Mesenchymal stem cell (in vitro differentiated cells and primary cell): ENCODE data around the gene PXT1.

ENCODE experiments used
- DNase-seq: peaks from one replicate; pipeline ENCODE4 v3.0.0-alpha.2; 2013
- H2AFZ ChIP-seq: one replicate; pipeline ENCODE4 v1.6.1; 2013; ENCODE audit warnings: low read depth, mild to moderate bottlenecking, control low read depth, inconsistent platforms, low read length, moderate library complexity
- H2AK5ac ChIP-seq: 2 replicates; pipeline ENCODE4 v1.6.1; 2013; ENCODE audit warnings: low read length, moderate library complexity, mild to moderate bottlenecking, inconsistent platforms; ENCODE audit not compliant: severe bottlenecking
- H2BK120ac ChIP-seq: one replicate; pipeline ENCODE4 v1.6.1; 2013; ENCODE audit warnings: low read depth, mild to moderate bottlenecking, inconsistent platforms, low read length, moderate library complexity
- H2BK12ac ChIP-seq, 2 experiments: one replicate each; pipeline ENCODE4 v1.6.1; 2013; ENCODE audit warnings: inconsistent platforms in 2 of 2, low read length in 2 of 2, mild to moderate bottlenecking in 2 of 2, moderate library complexity in 2 of 2, control low read depth in 1 of 2
- H2BK15ac ChIP-seq: one replicate; pipeline ENCODE4 v1.6.1; 2013; ENCODE audit warnings: mild to moderate bottlenecking, low read depth, inconsistent platforms; ENCODE audit not compliant: poor library complexity, severe bottlenecking
- H2BK5ac ChIP-seq: 2 replicates; pipeline ENCODE4 v1.6.1; 2013; ENCODE audit warnings: low read depth, mild to moderate bottlenecking, low read length, control low read depth, inconsistent platforms; ENCODE audit not compliant: poor library complexity, severe bottlenecking
- H3K14ac ChIP-seq, 2 experiments: one replicate each; pipeline ENCODE4 v1.6.1; 2013; ENCODE audit warnings: inconsistent platforms in 2 of 2, low read length in 2 of 2, control low read depth in 1 of 2, mild to moderate bottlenecking in 1 of 2, moderate library complexity in 1 of 2
- H3K18ac ChIP-seq, 2 experiments: one replicate each; pipeline ENCODE4 v1.6.1; 2013; ENCODE audit warnings: inconsistent platforms in 2 of 2, low read length in 2 of 2, control low read depth in 1 of 2, low read depth in 1 of 2, mild to moderate bottlenecking in 1 of 2
- H3K23ac ChIP-seq, 2 experiments: one replicate each; pipeline ENCODE4 v1.6.1; 2013; ENCODE audit warnings: inconsistent platforms in 2 of 2, low read length in 2 of 2, mild to moderate bottlenecking in 2 of 2, moderate library complexity in 2 of 2, control low read depth in 1 of 2
- H3K27ac ChIP-seq: 2 replicates; pipeline ENCODE4 v1.5.1; 2013; ENCODE audit warnings: mild to moderate bottlenecking, moderate library complexity, low read length, control low read depth, inconsistent platforms; ENCODE audit not compliant: poor library complexity, severe bottlenecking
- H3K27me3 ChIP-seq, 2 experiments: 2 replicates each; pipeline versions ENCODE4 v1.6.1 to v1.7.0; 2013; ENCODE audit warnings: low read length in 2 of 2, mild to moderate bottlenecking in 2 of 2, moderate library complexity in 2 of 2, control low read depth in 1 of 2, inconsistent platforms in 1 of 2; ENCODE audit not compliant: control insufficient read depth in 1 of 2, insufficient read depth in 1 of 2
- H3K36me3 ChIP-seq, 2 experiments: 2 replicates each; pipeline versions ENCODE4 v1.6.1 to v1.7.0; 2013; ENCODE audit warnings: low read length in 2 of 2, control low read depth in 1 of 2, inconsistent platforms in 1 of 2, low read depth in 1 of 2, mild to moderate bottlenecking in 1 of 2; ENCODE audit not compliant: insufficient read depth in 2 of 2, control insufficient read depth in 1 of 2
- H3K4ac ChIP-seq, 2 experiments: one replicate each; pipeline ENCODE4 v1.6.1; 2013; ENCODE audit warnings: inconsistent platforms in 2 of 2, low read length in 2 of 2, mild to moderate bottlenecking in 2 of 2, moderate library complexity in 2 of 2, control low read depth in 1 of 2, low read depth in 1 of 2
- H3K4me1 ChIP-seq: 2 replicates; pipeline ENCODE4 v1.6.1; 2013; ENCODE audit warnings: low read depth, low read length, control low read depth; ENCODE audit not compliant: control insufficient read depth, insufficient read depth
- H3K4me2 ChIP-seq: 2 replicates; pipeline ENCODE4 v1.6.1; 2013; ENCODE audit warnings: low read length, mild to moderate bottlenecking, inconsistent platforms; ENCODE audit not compliant: poor library complexity, severe bottlenecking
- H3K4me3 ChIP-seq, 2 experiments: 2 replicates each; pipeline versions ENCODE4 v1.5.1 to v1.7.0; 2013; ENCODE audit warnings: low read length in 2 of 2, mild to moderate bottlenecking in 2 of 2, control low read depth in 1 of 2, low read depth in 1 of 2; ENCODE audit not compliant: insufficient read depth in 1 of 2
- H3K79me1 ChIP-seq: replicated peaks from 2 replicates; pipeline ENCODE4 v1.6.1; 2013; ENCODE audit warnings: mild to moderate bottlenecking, control low read depth, low read length, inconsistent platforms; ENCODE audit not compliant: poor library complexity, severe bottlenecking
- H3K9ac ChIP-seq: 2 replicates; pipeline ENCODE4 v1.7.0; 2013; ENCODE audit warnings: mild to moderate bottlenecking, low read length, moderate library complexity
- H3K9me3 ChIP-seq: 2 replicates; pipeline ENCODE4 v1.7.0; 2013; ENCODE audit warnings: mild to moderate bottlenecking, low read length; ENCODE audit not compliant: control insufficient read depth
- H4K8ac ChIP-seq: one replicate; pipeline ENCODE4 v1.6.1; 2013; ENCODE audit warnings: inconsistent platforms, mild to moderate bottlenecking, low read length, moderate library complexity
- H4K91ac ChIP-seq: one replicate; pipeline ENCODE4 v1.6.1; 2013; ENCODE audit warnings: mild to moderate bottlenecking, low read length, inconsistent platforms
- WGBS: methylation state at CpG from one replicate; pipeline ENCODE4 v1.1.7; 2013; ENCODE audit warnings: mixed read lengths; 5-methylcytosine and 5-hydroxymethylcytosine counted together

The PXT1 gene

DNA sequence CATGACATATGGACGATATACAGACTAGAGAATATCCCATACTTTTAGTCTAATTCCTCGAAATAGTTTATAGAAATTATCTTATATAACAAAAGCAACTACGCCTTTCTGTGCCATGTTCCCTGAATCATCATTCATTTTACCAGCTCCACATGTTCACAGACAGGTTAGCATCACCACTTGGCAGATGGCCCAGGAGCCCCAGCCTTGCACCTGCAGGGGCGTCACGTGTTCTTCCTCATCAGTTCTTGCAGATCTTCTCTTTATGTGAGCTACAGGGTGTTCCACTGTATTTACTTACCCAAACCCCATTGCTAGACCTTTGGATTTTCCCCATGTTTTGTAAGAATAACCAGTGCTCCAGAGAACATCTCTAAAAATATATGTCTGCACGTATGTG, 93.4 kb downstream of the PXT1 start:
- H3K27me3 ChIP-seq, result peaks cover 14 to 16% of the 10 kb centered on the region in 2 experiments
- H3K4me1 ChIP-seq, result peaks cover 6% of the 10 kb centered on the region
- H3K4ac ChIP-seq, result no peak overlapping the region
- H2BK120ac ChIP-seq, result no peak overlapping the region
- no peak overlapping the region for H4K8ac ChIP-seq
- H2BK12ac ChIP-seq, result no peak overlapping the region
- no peak overlapping the region for H2BK5ac ChIP-seq
- H3K4me2 ChIP-seq, result no peak overlapping the region
- no peak overlapping the region for H3K14ac ChIP-seq
- H3K36me3 ChIP-seq, result no peaks in the 10 kb centered on the region
- H3K18ac ChIP-seq, result no peak overlapping the region
- H3K4me3 ChIP-seq, result no peak overlapping the region
- no peak overlapping the region for H3K9ac ChIP-seq
- no peak overlapping the region for H2AK5ac ChIP-seq
- H3K23ac ChIP-seq, result no peak overlapping the region
- no peaks in the 10 kb centered on the region for H3K79me1 ChIP-seq
- H2AFZ ChIP-seq, result no peak overlapping the region
- H3K9me3 ChIP-seq, result peaks cover 6% of the 10 kb centered on the region
- no peak overlapping the region for H3K27ac ChIP-seq
- no peak overlapping the region for H4K91ac ChIP-seq
- H2BK15ac ChIP-seq, result no peak overlapping the region
- no peak for DNase-seq
- WGBS, result 93% methylated on average over 6 of the region's 6 CpGs

DNA sequence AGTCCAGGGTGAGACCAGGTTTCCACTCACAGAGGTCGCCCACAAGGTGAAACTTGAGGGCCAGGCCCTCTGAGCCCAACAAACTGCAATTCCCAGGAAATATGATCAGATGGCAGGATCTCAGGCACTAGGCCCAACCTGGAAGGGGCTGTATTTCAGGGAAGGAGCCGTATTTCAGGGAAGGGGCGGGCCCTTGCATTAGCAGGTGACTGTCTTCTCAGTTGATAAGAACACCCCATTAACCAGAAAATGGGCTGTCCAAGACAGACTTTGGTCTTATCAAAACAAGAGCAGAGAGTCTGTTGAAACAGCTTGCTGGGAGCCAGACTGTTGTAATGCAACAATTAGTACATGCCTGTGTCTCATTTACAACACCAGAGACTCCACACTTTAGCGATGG, 95.0 kb downstream of the PXT1 start:
- Histone ChIP-seq H3K27ac (no peak overlapping the region), H2BK120ac (no peak overlapping the region), H3K4me1 (peaks cover 6% of the 10 kb centered on the region), H2BK15ac (no peak overlapping the region), H3K27me3 (peaks cover 14 to 18% of the 10 kb centered on the region in 2 experiments), H2BK12ac (no peak overlapping the region), H3K9ac (no peak overlapping the region), H2AFZ (no peak overlapping the region), H2BK5ac (no peak overlapping the region), H3K79me1 (no peaks in the 10 kb centered on the region), H3K4me3 (no peak overlapping the region), H4K8ac (no peak overlapping the region), H3K36me3 (no peaks in the 10 kb centered on the region), H3K4ac (no peak overlapping the region), H3K9me3 (peaks cover 3% of the 10 kb centered on the region), H3K18ac (no peak overlapping the region), H3K4me2 (no peak overlapping the region), H3K23ac (no peak overlapping the region), H2AK5ac (no peak overlapping the region), H4K91ac (no peak overlapping the region), H3K14ac (no peak overlapping the region)
- WGBS, result 78% methylated on average over 4 of the region's 4 CpGs
- no peak for DNase-seq

DNA sequence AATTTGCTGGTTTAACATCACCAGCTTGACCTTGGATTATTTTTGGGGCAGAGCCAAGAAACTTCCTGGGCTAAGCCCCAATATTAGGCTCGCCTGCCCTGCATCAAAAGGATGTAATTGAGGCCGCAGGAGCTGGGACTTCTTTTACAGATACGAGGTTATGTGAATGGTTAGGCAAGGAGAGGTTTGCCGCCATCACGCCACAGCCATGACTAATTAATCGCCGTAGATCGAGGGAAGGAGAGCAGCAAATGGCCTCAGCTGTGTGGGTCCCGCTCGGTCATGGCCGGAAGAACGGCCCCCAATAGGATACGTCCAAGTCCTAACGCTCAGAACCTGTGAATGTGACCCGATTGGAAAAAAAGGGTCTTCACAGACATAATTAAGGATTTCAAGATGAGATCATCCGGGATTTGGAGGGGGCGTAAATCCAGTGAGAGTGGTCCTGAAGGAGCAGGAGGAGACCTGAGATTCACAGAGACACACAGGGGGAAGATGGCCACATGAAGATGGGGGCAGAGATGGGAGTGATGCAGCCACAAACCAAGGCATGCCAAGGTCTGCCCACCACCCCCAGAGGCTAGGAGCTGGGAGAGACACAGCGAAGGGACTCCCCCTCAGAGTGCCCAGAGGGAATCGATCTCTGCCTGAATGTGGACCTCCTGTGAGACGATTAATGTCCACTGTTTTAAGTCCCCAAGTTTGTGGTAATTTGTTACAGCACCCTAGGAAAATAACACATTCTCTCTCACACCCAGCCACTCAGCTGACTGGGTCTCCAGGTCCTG, 96.0 kb downstream of the PXT1 start:
- Histone ChIP-seq H3K79me1 (no peaks in the 10 kb centered on the region), H3K27me3 (peaks cover 17 to 27% of the 10 kb centered on the region in 2 experiments), H2BK120ac (no peak overlapping the region), H3K27ac (no peak overlapping the region), H3K4me1 (peaks cover 6% of the 10 kb centered on the region), H2BK15ac (no peak overlapping the region), H3K18ac (no peak overlapping the region), H3K36me3 (no peaks in the 10 kb centered on the region), H4K91ac (no peak overlapping the region), H3K14ac (no peak overlapping the region), H3K9me3 (no peaks in the 10 kb centered on the region), H3K4ac (no peak overlapping the region), H3K23ac (no peak overlapping the region), H3K4me2 (no peak overlapping the region), H4K8ac (no peak overlapping the region), H2AFZ (no peak overlapping the region), H2BK5ac (no peak overlapping the region), H2AK5ac (no peak overlapping the region), H3K4me3 (no peak overlapping the region), H2BK12ac (no peak overlapping the region), H3K9ac (no peak overlapping the region)
- WGBS, result 95% methylated on average over 20 of the region's 20 CpGs
- no peak for DNase-seq

DNA sequence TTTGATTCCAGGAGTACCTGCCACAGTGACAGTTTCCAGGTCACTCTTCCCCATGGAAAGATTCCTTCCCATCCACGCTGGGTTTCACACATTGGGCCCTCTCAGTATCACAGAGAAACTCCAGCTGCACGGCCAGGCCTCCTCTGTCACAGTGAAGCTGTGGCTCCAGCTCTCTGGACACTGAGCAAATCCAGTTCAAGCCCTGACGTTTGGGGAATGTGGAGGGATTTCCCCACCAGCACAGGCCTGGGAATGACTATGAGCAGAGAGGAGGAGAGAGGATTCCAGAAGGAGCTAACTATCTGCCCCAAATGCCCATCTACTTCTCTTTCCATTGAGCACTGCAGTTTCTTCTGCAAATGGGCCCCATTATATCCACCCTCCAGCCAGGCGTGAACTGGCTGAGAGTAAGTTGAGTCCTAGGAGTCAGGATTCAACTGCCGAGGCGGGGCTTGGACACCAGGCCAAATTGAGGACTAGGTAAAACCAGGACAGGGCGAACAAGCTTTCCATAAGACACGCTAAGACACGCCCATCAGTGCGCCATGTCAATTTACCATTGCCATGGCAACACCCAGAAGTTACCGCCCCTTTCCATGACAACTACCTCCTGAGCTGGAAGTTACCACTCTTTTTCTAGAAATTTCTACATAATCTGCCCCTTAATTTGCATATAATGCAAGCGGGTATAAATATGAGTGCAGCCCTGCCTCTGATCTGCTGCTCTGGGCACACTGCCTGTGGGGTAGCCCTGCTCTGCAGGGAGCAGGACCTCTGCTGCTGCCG, 96.8 kb downstream of the PXT1 start:
- Histone ChIP-seq H2BK5ac (no peak overlapping the region), H3K27me3 (peaks cover 17 to 28% of the 10 kb centered on the region in 2 experiments), H3K36me3 (no peaks in the 10 kb centered on the region), H3K18ac (no peak overlapping the region), H3K9me3 (no peaks in the 10 kb centered on the region), H2BK12ac (no peak overlapping the region), H4K91ac (no peak overlapping the region), H3K4me3 (no peak overlapping the region), H2AK5ac (no peak overlapping the region), H3K79me1 (no peaks in the 10 kb centered on the region), H2BK15ac (no peak overlapping the region), H3K23ac (no peak overlapping the region), H2BK120ac (no peak overlapping the region), H2AFZ (no peak overlapping the region), H4K8ac (no peak overlapping the region), H3K27ac (no peak overlapping the region), H3K14ac (no peak overlapping the region), H3K4me2 (no peak overlapping the region), H3K4me1 (peaks cover 4% of the 10 kb centered on the region), H3K4ac (no peak overlapping the region), H3K9ac (no peak overlapping the region)
- no peak for DNase-seq
- WGBS, result 82% methylated on average over 13 of the region's 13 CpGs
